NCI-H1694 treated with DMSO at 0.1 percent for 48 hours (cell line): ENCODE results near the gene MCF2.
"Not testable (repeated sequence)": the region's sequence is repeated elsewhere in the genome, so short reads cannot be mapped to it uniquely, and the experiment has no call there.

Experiments used
- DNase-seq: peaks from one replicate; lab custom pipeline; 2025; lab: John Stamatoyannopoulos, UW

MCF2 gene, protein sequence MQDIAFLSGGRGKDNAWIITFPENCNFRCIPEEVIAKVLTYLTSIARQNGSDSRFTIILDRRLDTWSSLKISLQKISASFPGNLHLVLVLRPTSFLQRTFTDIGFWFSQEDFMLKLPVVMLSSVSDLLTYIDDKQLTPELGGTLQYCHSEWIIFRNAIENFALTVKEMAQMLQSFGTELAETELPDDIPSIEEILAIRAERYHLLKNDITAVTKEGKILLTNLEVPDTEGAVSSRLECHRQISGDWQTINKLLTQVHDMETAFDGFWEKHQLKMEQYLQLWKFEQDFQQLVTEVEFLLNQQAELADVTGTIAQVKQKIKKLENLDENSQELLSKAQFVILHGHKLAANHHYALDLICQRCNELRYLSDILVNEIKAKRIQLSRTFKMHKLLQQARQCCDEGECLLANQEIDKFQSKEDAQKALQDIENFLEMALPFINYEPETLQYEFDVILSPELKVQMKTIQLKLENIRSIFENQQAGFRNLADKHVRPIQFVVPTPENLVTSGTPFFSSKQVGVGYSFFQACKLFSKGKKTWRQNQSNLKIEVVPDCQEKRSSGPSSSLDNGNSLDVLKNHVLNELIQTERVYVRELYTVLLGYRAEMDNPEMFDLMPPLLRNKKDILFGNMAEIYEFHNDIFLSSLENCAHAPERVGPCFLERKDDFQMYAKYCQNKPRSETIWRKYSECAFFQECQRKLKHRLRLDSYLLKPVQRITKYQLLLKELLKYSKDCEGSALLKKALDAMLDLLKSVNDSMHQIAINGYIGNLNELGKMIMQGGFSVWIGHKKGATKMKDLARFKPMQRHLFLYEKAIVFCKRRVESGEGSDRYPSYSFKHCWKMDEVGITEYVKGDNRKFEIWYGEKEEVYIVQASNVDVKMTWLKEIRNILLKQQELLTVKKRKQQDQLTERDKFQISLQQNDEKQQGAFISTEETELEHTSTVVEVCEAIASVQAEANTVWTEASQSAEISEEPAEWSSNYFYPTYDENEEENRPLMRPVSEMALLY

DNA sequence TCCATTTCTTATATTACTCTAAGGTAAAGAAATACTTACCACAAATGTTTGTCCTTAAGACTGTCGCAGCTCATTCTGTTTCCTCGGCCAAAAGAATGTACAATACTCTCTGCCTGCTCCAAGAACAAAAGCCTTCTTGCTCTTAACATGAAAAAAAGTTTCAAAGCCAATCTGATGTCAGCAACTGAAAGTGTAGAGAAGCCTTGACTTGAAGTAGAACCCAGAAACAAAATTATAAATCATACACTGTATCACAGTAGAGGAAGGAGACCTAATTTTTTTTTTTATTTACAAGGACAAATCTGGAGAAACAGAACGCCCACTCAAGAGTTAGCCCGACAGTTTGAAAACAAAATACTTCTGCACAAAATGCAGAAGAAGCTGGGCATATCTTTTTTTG lies at the start of gene MCF2:
Gene MCF2, minus strand, starts transcription at position 101 of the 400 bp plus-strand sequence. CDS start 56,423 bp downstream, outside the sequence.
- DNase-seq: no peak

DNA sequence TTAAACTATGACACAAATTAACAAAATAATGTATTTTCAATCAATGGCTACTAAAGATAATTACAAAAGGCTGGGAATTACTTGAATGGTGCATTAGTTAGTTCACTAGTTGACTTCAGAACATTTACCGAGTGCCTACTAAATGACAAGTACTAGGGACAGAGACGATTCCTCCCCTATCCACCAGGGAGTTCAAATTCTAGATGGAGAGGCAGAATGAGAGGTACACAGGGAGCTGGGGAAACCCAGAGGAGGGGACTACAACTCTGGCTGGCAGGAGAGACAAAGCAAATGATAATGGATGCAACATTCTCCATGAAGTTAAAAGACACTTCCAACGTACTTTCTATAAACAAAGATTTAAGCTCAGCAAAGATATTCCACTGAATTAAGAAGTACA lies 43.1 kb upstream of the MCF2 start:
- no peak for DNase-seq

DNA sequence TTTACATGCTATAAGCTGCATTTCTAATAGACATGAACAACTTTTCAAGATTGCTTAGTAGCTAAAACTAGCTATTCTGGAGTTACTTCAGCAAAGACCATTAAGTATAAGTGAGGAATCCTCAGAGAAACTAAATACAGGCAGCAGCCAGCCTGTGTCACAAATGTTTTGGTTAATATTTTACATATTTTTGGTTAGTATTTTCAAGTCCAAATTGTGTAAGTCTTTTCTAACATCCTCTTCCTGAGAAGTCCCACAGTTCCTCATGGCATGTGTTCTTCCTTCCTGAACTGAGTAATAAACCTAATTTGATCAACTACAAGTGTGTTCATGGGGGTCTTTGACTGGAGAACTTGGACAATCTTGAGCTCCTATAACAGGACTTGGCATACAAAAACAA lies 42.4 kb upstream of the MCF2 start:
- no peak for DNase-seq

DNA sequence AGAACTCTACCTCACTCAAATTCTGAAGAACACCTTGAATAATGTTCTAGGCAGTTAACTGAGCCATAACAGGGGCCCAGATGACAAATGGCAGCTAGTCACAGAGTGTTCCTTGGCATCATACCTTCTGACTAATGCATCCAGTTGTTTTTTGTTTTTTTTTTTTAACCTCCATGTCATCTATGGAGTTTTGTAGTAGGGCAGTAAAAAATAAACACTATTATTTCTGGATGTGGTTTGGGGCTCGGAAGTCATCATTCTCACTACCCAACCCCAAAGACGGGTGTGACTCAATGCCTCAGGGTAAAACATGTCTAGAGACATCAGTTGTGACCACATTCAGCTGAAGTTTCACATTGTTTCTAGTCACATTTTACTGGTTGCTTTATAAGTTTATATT lies 31.2 kb upstream of the MCF2 start:
- no peak for DNase-seq

DNA sequence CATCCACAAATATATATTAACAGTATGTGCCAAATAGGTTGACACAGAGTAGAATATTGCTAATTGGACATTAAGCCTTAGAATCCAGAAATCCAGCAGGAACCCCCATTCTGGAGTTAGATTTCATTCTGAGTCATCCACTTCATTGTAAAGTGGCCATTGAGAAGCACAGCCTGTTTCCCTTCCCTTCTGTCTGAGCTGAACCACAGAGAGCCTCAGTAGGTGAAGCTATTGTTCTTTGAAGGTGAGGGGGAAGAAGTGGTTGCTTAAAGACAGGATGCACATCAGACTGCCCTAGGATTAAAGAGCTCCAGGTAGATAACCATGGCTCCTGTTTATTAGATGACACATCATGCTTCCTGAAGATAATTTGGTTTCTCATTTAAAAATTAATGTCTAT lies 30.6 kb upstream of the MCF2 start:
- DNase-seq: no peak

DNA sequence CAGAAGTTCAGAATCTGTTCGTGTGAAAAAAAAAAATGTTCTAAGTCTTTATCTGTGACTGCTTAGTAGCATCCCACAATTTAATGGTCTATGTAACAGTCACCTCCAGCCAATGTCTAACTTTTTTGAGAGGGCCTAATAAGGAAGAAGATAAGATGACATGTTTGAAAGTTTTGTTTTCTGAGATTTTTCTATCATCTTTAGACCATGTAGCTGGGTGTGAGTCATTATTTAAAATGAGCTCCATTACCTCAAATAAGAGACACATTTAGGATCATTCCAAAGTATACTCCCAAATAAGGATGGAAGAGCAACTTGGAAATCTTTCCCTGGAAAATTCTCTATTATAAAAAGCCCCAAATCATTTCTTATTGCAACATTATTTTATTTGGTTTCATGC lies 28.2 kb upstream of the MCF2 start:
- no peak for DNase-seq

DNA sequence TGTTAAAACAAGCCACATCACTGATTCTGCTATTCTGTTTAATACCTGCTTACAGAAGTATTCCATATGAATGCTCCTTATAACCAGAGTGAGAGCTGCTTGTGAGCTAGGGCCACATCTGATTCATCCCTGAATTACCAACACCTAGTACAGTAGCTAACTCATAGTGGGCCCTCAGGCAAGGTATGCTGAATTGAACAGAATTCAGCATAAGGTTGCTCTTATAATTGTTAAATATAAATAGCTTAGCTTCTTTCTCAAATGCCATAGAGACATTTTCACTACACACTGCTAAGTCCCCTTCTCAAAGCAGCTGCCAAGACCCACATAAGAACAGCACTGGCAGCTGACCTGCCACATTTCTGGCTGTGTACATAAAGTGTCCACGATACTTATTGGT lies 27.0 kb upstream of the MCF2 start:
- DNase-seq: no peak

DNA sequence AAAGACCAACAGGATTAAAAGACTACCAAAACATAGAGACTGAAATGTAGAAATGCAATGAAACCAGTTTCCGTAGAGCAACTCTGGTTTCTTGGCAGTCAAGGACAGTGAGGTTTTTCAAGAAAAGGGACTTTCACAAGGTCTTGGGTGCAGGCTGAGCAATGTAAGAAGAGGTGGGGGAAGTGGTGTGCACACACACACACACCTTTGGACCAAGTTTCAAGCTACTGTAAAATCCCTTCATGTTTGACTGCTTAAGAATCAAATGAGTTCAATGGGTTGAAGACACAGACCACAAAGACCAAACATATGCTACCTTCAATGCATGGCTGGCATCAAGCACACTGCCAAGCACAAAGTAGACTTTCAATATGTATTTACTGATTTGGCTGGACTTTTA lies 17.8 kb upstream of the MCF2 start:
- no peak for DNase-seq

DNA sequence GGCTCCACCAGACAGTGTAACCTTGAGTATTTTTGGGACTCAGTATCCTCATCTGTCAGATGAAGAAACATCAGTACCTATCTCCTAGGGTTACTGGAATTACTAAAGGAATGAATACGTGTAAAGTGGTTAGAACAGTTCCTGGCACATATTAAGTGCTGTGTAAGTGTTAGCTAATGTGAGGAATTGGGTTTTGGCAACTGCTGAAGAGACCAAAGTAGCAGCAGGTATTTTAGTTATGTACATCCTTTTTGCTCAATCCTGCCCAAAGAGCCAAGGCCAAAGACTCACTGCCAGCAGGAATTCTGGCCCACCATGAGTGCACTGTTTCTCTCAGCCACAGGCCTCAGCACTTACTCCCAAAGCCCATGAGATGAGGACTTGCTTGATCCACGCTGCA lies 16.7 kb upstream of the MCF2 start:
- no peak for DNase-seq

DNA sequence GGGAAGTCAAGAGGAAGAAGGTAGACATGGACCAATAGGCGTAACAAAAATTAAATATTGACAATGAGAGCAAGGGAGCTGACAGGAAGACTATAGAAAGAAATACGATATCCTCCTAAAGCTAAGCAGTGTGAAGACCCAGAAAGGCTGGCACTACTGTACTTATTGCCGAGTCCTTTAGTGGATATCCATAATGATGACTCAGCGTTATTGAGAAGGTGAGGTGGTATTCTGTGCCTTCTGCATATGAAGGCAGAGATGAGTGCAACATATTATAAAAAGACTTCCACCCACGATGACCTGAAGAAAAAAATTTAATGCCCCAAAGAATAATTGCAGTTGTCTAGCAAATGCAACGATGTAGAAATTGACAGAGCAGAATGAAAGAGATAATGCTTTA lies 13.0 kb upstream of the MCF2 start:
- DNase-seq: no peak

DNA sequence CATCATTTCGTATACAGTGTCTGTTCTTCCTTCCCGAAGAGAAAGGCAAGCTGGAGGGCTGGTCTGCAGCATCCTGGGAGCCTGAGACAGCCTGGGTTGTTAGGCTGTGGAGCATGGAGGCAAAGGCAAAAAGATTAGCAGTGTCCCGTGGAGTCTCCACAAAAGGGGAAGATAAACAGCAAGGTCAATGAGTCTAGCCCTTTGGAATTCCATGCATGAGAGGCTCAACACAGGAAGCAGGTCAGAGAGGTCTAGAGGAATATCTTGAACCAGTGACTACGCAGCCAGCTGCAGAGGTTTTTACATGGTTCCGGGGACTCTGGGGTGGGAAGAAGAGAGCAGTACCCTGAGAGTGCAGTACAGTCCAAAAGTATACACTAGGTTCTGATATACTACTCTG lies 12.2 kb upstream of the MCF2 start:
- DNase-seq: no peak

DNA sequence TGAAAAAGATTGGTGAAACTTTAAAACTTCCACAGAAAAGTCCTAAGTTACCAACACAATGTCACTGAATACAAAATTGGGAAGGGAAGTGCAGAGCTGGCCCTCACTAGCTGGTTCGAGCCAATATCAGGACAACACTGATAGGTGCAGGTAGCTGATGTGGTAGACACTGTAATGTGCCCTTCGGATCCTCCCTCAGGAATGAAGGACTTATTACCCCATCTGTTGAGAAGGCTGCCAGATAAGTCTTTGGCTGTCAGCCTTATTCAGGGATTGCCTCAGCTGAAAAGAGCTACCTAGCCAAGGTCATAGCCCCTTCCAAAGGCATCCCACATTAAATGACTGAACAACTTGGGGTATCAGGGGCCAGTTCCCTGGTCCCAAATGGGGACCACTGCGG lies 5.3 kb downstream of the MCF2 start:
- no peak for DNase-seq

DNA sequence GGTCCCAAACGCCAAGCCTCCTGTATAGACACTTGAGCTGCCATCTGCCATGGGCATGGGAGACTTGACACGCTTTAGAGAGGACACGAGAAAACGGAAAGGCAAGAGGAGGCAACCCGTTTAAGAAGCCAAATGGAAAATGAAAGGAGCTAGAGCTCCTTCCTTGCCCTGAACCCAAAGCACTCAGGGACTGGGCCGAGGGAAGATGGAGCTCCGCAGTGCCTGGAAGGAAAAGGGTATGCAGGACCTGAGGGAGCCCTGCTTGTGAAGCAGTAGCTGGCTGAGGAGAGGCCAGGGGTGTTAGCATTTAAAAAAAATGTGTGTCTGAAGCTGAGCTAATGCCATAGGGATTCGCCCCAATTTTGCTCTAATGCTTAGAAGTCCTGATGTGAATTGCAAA lies 15.1 kb downstream of the MCF2 start:
- DNase-seq: no peak

DNA sequence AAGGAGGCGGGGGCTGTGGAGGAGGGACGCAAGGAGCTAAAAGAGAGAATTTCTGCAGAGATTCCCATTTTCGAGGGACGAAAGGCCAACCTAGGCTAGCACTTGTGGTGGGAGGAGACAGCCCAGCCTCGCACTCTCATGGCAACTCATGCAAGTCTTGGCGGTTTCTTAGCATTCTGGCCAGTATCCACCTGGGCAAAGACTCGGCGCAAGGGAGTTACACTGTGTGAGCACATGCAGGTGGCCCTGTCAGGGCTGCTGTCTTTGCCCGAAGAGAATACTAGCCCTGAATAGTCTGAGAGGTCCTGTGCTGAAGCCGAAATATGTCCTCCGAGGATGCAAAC lies 15.5 kb downstream of the MCF2 start:
- DNase-seq: no peak

DNA sequence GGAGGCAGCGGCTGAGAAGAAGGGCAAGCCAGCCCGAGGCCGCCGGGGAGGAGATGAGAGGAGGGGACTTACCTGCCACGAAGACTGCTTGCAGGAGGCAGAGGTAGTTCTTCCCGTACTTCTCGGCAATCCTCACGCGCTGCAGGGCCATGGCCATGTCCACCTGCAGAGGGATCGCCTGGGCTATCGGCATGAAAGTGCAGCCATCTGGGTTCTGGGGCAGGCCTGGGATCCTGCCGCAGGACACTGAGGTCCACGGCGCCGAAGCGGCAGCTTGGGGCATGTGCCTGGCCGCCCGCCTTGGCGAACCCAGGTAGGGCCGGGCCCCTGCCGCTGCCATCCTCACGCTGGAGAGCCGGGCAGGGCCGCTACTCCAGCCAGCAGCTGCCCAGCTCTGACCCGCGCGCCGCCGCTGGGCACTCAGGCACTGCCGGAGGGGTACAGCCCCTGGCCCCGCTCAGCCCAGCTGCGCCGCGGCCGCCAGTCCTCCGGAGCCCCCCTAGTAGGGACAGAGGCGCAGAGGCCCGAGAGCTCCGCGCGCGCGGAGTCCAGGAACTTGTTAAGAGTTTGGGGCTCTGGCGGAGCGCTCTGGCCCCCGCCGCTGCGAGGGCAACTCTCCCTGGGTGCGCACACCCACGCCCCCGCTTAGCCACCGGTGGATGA lies 16.0 kb downstream of the MCF2 start:
- DNase-seq: no peak

DNA sequence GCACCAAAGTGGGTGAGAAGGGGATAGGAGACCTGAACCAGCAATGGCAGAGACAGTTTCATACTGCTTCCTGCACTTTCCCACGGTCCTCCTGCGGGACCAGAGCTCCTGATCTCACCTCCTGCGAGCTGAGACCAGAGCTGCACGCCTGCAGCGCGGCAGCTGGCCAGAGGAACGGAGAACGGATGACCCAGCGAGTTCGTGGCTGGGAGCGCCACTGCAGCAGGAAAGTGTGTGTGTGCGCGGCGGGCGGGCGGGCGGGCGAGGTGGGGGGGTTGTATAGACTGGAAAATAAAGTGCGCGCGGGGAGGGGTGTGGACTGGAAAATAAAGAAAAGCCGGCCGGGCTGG lies 16.5 kb downstream of the MCF2 start:
- no peak for DNase-seq

DNA sequence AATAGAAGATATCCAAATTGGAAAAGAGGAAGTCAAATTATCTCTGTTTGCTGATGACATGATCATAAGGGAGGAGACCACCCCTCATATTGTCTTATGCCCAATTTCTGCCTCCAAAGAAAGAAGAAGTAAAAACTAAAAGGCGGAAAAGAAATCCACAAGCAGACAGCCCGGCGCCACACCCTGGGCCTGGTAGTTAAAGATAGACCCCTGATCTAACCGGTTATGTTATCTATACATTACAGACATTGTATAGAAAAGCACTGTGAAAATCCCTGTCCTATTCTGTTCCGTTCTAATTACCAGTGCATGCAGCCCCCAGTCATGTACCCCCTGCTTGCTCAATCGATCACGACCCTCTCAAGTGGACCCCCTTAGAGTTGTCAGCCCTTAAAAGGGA lies 22.8 kb downstream of the MCF2 start:
- DNase-seq: not testable (repeated sequence)

DNA sequence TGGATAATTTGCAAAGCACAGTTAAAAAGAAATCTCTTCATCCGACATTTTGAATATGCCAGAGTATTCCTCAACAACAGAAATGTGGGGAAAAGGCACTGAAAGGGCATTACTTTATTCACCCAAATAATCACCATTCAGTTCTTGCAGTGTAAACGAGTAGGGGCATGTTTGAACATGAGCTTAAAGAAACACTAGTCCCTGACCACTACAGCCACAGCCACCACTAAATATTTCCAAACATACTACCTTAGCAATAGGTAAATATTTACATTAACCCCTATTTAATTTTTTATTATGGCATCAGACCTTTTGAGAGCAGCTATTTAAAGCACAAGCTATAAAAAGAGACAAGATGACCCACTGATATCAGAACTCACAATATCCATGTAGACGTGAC lies 27.6 kb downstream of the MCF2 start:
- DNase-seq: no peak

DNA sequence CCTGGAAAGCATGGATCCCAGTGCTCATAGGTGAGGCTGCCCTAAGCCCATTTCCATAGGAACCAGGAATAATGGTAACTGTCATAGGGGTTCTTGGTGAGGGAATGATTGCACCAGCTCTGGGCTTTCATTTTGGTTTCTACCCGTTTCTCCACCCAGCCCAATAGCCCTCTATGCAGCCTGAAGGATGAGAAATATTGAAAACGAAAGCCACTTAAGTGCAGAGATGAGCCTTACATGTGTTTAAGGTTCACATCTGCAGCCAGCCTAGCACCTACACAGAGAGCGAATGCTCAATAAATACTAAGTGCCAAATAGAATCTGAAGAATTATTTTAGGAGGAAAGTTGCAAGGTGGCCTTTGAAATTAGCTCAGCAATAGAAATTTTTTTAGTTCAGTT lies 60.4 kb downstream of the MCF2 start:
- no peak for DNase-seq

DNA sequence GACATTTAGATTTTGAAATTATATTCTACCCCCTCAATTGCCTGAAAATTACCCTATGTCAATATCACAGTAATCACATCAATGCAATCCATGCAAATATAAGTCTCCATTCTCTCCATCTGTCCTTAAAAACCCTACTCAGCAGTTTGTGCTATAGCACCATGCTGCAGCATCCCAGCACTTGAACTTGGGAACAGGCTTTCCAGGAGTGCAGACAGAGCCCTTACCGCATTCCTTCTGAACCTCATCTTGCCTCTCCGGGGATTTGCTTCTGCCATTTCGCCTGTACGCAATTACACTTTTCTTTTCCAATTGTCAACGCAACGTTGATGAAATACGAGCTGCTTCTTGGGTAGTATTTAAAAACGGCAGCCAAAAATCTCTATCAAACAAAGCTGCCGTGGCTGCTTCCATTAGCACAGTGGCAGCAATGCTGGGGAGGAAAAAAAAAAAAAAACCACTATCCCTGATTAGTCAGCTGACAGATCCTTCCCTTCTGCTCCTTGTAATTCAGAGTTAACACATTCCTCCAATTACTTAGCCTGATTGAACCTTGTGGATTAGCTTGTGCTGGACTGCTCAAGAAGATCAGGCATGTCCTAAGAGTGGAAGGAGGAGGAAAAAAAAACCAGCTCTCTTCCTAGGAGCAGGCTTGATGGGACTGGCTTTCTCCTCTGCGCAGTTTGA lies 65.6 kb downstream of the MCF2 start:
- no peak for DNase-seq

DNA sequence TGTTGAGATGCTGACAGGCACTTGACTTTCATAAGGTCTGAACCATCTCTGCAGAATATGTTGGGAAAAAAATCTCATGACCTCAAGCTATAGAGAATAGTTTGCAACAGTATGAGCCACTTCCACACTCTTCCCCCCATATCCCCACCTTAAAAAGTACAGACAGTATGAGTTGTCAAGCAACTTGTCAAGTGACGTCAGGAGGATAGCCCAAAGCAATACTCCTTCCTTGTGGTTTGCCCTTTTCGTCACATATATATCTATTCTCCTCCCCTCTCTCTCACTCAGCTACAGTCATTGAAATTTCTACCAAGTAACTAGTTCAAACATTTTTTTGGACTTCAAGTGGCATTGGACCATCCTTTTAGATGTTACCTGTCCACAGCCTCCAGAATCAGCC lies 67.7 kb downstream of the MCF2 start:
- DNase-seq: no peak

DNA sequence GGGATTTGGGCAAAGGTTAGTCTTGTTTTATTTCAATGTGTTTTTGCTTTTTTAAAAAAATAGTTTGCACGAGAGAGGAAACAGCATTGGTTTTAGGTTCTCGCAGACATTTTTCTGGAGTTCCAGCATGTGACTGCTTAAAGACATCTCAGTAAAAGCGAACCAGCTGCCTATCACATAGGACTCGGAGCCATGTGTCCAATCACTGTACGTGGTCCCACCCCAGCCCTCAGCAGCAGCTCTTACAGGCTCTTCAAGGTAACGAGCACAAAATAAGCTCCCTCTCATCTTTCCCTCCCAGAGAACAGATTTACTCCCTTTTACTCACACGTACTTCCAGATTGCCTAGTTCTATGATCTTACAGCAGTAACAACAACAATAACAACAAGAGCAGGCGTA lies 68.7 kb downstream of the MCF2 start:
- no peak for DNase-seq
